ENCODE measurements around the gene SLC7A8.

DNA sequence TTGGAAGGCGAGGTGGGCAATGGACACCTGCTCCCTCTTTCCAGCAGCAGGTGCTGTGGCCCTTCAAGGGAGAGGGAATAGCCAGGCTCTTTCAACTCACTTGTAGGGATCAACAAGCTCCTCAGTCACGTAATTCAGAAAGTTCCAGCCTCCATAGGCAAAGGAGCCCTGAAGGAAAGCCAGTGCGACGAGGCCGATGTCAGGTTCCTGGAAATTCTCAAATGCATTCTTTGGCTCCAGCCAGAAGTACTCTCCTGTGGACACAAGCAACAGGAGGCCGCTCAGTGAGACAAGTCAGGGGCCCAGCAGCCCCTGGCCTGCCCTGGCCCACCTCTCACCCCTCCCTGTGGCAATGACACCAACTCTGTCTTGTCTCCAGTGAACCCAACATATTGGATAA, 43.1 kb downstream of the SLC7A8 start:
- TF ChIP-seq, protein P1, sequence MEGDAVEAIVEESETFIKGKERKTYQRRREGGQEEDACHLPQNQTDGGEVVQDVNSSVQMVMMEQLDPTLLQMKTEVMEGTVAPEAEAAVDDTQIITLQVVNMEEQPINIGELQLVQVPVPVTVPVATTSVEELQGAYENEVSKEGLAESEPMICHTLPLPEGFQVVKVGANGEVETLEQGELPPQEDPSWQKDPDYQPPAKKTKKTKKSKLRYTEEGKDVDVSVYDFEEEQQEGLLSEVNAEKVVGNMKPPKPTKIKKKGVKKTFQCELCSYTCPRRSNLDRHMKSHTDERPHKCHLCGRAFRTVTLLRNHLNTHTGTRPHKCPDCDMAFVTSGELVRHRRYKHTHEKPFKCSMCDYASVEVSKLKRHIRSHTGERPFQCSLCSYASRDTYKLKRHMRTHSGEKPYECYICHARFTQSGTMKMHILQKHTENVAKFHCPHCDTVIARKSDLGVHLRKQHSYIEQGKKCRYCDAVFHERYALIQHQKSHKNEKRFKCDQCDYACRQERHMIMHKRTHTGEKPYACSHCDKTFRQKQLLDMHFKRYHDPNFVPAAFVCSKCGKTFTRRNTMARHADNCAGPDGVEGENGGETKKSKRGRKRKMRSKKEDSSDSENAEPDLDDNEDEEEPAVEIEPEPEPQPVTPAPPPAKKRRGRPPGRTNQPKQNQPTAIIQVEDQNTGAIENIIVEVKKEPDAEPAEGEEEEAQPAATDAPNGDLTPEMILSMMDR (conservative IDR thresholded peaks at IDR 0.05 in 1 of 2, IDR thresholded peaks at IDR 0.05 in 1 of 2; ENCODE audit: low read depth in 1 of 2, low read length in 2 of 2) = no peak
- no peak for TF ChIP-seq EZH2 (IDR thresholded peaks at IDR 0.05; ENCODE audit: low read length, missing control alignments)
